Heart right ventricle (tissue), 16 donors: ENCODE results near the gene IER3IP1. TPM values are rescaled to one million over a fixed set of nuclear protein-coding genes. Genes with fewer than 3 reads are reported as not detected.
A peak's percentile ranks its signal among the peaks of the same experiment; 100 is the strongest.

ENCODE experiments used
- ATAC-seq, 8 donors: fragments of 200-7000 bp; cut with Tn5 transposase; one replicate each; pipeline ENCODE4 v1.9.1; 2020; ENCODE audit warnings: mild to moderate bottlenecking in 8 of 8, moderate library complexity in 8 of 8, moderate number of reproducible peaks in 1 of 8
- DNase-seq, 2 donors: peaks; one replicate each; pipeline ENCODE4 v3.0.0-alpha.2; 2020
- H3K27ac ChIP-seq, 10 donors: fragments of 200-600 bp; sonication (generic) in 2 of 10; one replicate each; pipeline versions ENCODE4 v1.5.0 to v1.8.0; 2020 to 2022; ENCODE audit warnings: mild to moderate bottlenecking in 3 of 10
- H3K27me3 ChIP-seq, 7 donors: fragments of 200-600 bp; one replicate each; pipeline ENCODE4 v1.8.0; 2021 to 2022; ENCODE audit warnings: mild to moderate bottlenecking in 2 of 7
- H3K36me3 ChIP-seq, 9 donors: fragments of 200-600 bp; sonication (generic) in 1 of 9; one replicate each; pipeline versions ENCODE4 v1.5.0 to v1.8.0; 2020 to 2022; ENCODE audit warnings: mild to moderate bottlenecking in 2 of 9
- H3K4me1 ChIP-seq, 9 donors: fragments of 200-600 bp; sonication (generic) in 1 of 9; one replicate each; pipeline versions ENCODE4 v1.5.0 to v1.8.0; 2020 to 2022; ENCODE audit warnings: mild to moderate bottlenecking in 4 of 9
- H3K4me3 ChIP-seq, 10 donors: fragments of 200-600 bp; sonication (generic) in 2 of 10; one replicate each; pipeline versions ENCODE4 v1.5.0 to v1.8.0; 2020 to 2022; ENCODE audit warnings: mild to moderate bottlenecking in 7 of 10, moderate library complexity in 2 of 10
- H3K9me3 ChIP-seq, 11 donors: fragments of 200-600 bp in 10 of 11; sonication (generic) in 2 of 11; one replicate each; pipeline versions ENCODE4 v1.5.0 to v1.8.0; 2013 to 2022; ENCODE audit warnings: mild to moderate bottlenecking in 2 of 11, control low read depth in 1 of 11, moderate library complexity in 1 of 11
- WGBS, 2 donors: extraction: QIAGEN DNeasy Blood & Tissue Kit; methylation state at CpG; one replicate each; pipeline ENCODE4 v1.1.7; 2013; ENCODE audit warnings: inconsistent platforms in 1 of 2; 5-methylcytosine and 5-hydroxymethylcytosine counted together
- intact Hi-C, 10 donors: fragments of 100-400 bp; cut with DNase I; formaldehyde crosslinking; loops; one replicate each; pipeline versions ENCODE4 v1.11.1 to v1.14.2; 2022
- polyA plus RNA-seq, 2 donors: library from polyadenylated mRNA; stranded (reverse); fragments of 200-250 nt; gene quantifications; one replicate each; pipeline ENCODE4 v1.2.3, GENCODE V29; 2013
- total RNA-seq, 10 donors: library from RNA; stranded (reverse); fragmentation: NEBNext Ultra II Directional in 3 of 10; extraction: Animal tissue kit (Norgen Biotek cat#: 25700) in 3 of 10; gene quantifications; one replicate each; pipeline versions ENCODE4 v1.2.1 to v1.2.4, GENCODE V29; 2021 to 2023
- TF ChIP-seq, protein P1 (sequence below), 9 donors: fragments of 200-600 bp; sonication (generic) in 2 of 9; IDR thresholded peaks; one replicate each; pipeline versions ENCODE4 v1.5.0 to v1.8.0; 2021 to 2022; ENCODE audit warnings: antibody characterized with exemption in 9 of 9, mild to moderate bottlenecking in 5 of 9, moderate library complexity in 1 of 9
- donor health status: Arrhythmogenic right ventricular cardiomyopathy.
- donor health status: ischemic (EF 13 %, LVEDD 7.1; RV severe dilation, severe dysfunction).
- donor health status: healthy with polysubstance abuse.
- donor health status: DM: no; HTN: yes; CAD: no.
- donor health status: DM: no; HTN: no; CAD: no.
- donor health status: ischemic (EF 25% LVEDD 6.9; RV normal size, moderate dysfunction).
- donor health status: ischemic (EF 25% LVEDD 5.7; RV mildly dilated, moderate dysfunction).
- donor health status: healthy.
- donor health status: DM: yes; HTN: yes; CAD: no.
- donor health status: Ischemic cardiomyopathy.
- donor health status: ischemic (EF 35%, LVEDD 5.7; RV mildly dilated, moderate dysfunction).
- donor health status: nonischemic (EF 11% LVEDD 7.7; RV severe dilation, severe dysfunction).
- donor health status: DM: yes; HTN: yes; CAD: no.
- donor health status: PGD.
- donor health status: ischemic (EF 29% LVEDD 5.4; RV normal size, mild dysfunction).
- donor health status: nonischemic (EF 23%, LVEDD 6.1; RV moderate dilation, normal function).

IER3IP1 gene
- total and polyA plus RNA-seq, 12 donors = 8.5 to 18.0 (median 10.3) TPM

DNA sequence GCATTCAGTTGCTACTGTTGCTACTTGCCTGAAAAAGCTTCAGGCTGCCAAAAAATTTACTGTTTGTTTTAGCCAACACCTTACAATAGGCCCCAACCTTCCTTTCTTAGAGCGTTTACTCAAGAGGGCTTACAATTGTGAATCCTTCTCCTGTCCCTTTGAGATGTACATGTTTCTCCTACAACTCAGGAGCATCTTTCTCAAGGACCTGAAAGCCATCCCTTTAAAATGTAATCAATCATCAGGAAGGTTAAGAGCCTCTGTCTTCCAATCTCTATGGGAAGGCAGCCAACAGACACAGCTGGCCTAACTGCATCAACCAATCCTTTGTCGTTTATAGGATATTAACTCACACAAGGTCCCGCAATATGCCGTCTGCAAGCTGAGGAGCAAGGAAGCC is 3.4 kb upstream of the IER3IP1 start:
- ATAC-seq (no peak), DNase-seq (no peak)
- 61 to 63% methylated on average over 4 of the region's 4 CpGs for WGBS, 2 donors
- intact Hi-C loops = no loop called here
- Histone ChIP-seq H3K36me3 (no peaks in the 10 kb centered on the region), H3K4me3 (no peak overlapping the region), H3K27me3 (no peaks in the 10 kb centered on the region), H3K9me3 (peaks cover 0 to 4% (median 0%) of the 10 kb centered on the region in 11 donors), H3K4me1 (peaks cover 3 to 16% (median 9%) of the 10 kb centered on the region in 9 donors), H3K27ac (no peak overlapping the region)
- TF ChIP-seq, protein P1, sequence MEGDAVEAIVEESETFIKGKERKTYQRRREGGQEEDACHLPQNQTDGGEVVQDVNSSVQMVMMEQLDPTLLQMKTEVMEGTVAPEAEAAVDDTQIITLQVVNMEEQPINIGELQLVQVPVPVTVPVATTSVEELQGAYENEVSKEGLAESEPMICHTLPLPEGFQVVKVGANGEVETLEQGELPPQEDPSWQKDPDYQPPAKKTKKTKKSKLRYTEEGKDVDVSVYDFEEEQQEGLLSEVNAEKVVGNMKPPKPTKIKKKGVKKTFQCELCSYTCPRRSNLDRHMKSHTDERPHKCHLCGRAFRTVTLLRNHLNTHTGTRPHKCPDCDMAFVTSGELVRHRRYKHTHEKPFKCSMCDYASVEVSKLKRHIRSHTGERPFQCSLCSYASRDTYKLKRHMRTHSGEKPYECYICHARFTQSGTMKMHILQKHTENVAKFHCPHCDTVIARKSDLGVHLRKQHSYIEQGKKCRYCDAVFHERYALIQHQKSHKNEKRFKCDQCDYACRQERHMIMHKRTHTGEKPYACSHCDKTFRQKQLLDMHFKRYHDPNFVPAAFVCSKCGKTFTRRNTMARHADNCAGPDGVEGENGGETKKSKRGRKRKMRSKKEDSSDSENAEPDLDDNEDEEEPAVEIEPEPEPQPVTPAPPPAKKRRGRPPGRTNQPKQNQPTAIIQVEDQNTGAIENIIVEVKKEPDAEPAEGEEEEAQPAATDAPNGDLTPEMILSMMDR (IDR thresholded peaks at IDR 0.05) = no peak

DNA sequence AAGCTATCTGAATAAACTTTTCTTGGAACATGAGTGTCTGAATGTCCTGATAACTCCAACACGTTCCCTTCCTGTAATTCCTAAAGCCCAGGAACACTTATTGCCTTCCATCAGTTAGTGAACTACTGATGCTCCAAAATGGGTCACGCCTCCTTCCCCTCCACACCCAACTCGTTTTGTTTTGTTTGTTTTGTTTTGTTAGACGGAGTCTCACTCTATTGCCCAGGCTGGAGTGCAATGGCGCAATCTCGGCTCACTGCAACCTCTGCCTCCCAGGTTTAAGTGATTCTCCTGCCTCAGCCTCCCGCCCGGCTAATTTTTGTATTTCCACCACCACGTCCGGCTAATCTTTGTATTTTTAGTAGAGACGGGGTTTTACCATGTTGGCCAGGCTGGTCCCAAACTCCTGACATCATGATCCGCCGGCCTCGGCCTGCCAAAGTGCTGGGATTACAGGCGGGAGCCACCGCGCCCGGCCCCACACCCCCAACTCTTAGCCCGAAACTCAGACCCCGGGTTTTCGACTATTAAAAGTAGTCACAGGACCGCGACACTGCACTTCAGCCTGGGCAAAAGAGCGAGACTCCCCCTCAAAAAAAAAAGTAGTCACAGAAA is 774 bp downstream of the IER3IP1 start:
- peak overlapping the region; percentile 69 to 100 (median 99) for H3K4me3 ChIP-seq
- no peaks in the 10 kb centered on the region for H3K36me3 ChIP-seq
- DNase-seq = no peak
- ATAC-seq = peak in 7 of 8 donors; percentile 4 to 35 (median 21)
- H3K4me1 ChIP-seq = peaks cover 5 to 49% (median 33%) of the 10 kb centered on the region in 9 donors
- no peaks in the 10 kb centered on the region for H3K27me3 ChIP-seq
- H3K9me3 ChIP-seq = no peaks in the 10 kb centered on the region
- intact Hi-C loops = no loop called here
- H3K27ac ChIP-seq = peak overlapping the region in 9 of 10 donors; percentile 78 to 95 (median 89)
- TF ChIP-seq, protein P1 (IDR thresholded peaks at IDR 0.05) = no peak
- WGBS, 2 donors = 3 to 4% methylated on average over 24 of the region's 24 CpGs

DNA sequence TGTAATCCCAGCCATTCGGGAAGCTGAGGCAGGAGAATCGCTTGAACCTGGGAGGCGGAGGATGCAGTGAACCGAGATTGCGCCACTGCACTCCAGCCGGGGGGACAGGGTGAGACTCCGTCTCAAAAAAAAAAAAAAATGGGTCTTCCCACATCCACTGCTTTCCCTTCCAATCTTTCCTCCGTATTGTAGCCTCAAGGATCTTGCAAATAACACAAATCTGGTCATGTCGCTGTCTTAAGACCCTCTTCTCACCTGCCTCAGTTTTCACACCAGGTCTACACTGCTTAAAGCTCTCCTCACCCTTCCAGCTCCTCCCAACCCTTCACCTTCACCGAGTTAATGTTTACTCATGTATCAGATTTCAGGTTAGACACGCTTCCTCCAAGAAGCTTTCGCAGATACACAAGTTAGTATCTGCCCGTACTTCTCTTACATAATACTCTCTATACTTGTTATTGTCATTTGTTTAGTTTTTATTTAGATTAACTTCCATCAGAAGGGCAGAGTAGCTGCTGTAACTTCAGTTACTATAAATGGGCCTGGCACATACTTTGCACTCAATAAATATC is 1.5 kb downstream of the IER3IP1 start:
- Histone ChIP-seq H3K27ac (peak overlapping the region in 1 of 10 donors; percentile 92), H3K4me1 (peaks cover 5 to 51% (median 33%) of the 10 kb centered on the region in 9 donors), H3K36me3 (no peaks in the 10 kb centered on the region), H3K4me3 (peak overlapping the region in 9 of 10 donors; percentile 69 to 100 (median 99)), H3K9me3 (no peaks in the 10 kb centered on the region), H3K27me3 (no peaks in the 10 kb centered on the region)
- TF ChIP-seq, protein P1 (IDR thresholded peaks at IDR 0.05) = no peak
- intact Hi-C loops = no loop called here
- no peak for ATAC-seq
- 81 to 82% methylated on average over 13 of the region's 13 CpGs for WGBS, 2 donors
- no peak for DNase-seq

DNA sequence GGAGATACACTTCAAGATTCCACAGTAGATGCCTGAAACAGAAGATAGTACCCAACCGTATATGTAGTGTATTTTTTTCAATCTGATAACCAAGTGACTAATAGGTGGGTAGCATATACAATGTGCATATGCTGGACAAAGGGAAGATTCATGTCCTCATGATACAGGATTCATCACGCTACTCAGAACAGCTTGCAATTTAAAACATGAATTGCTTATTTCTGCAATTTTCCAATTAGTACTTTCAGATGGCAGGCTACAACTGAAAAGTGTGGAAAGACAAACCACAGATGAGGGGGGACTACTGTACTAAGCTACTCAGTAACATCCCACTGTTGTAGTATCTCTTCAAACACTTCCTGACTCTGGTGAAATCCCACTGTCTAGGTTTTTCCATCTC is 3.7 kb downstream of the IER3IP1 start:
- H3K36me3 ChIP-seq = no peaks in the 10 kb centered on the region
- H3K9me3 ChIP-seq = no peaks in the 10 kb centered on the region
- intact Hi-C loops = no loop called here
- DNase-seq (no peak), ATAC-seq (no peak)
- WGBS, 2 donors = 72 to 74% methylated on average over 2 of the region's 2 CpGs
- no peaks in the 10 kb centered on the region for H3K27me3 ChIP-seq
- TF ChIP-seq, protein P1 (IDR thresholded peaks at IDR 0.05) = no peak
- H3K4me1 ChIP-seq = peaks cover 5 to 51% (median 33%) of the 10 kb centered on the region in 9 donors
- no peak overlapping the region for H3K27ac ChIP-seq
- no peak overlapping the region for H3K4me3 ChIP-seq
